GM12892 (cell line): ENCODE data around the gene TMEM163.

ENCODE experiments used
- POLR2A ChIP-seq: IDR thresholded peaks from 2 replicates; pipeline ENCODE4 v1.6.1; 2011; ENCODE audit warnings: low read depth, low read length, control low read depth
- POLR2AphosphoS5 ChIP-seq: IDR thresholded peaks from 2 replicates; pipeline ENCODE4 v1.6.1; 2011; ENCODE audit warnings: low read depth, low read length, control low read depth
- TAF1 ChIP-seq: IDR thresholded peaks from 2 replicates; pipeline ENCODE4 v1.6.1; 2011; ENCODE audit warnings: low read depth, mild to moderate bottlenecking, control low read depth, low read length, borderline replicate concordance

GRCh38 chr2:134462275-134462674 lies 256.5 kb downstream of the TMEM163 start:
- TF ChIP-seq POLR2A: no peak
- TF ChIP-seq POLR2AphosphoS5: no peak
- no peak for TF ChIP-seq TAF1
